GM21723 (cell line): ENCODE data around the gene PGA3.
"Not testable (repeated sequence)": the region's sequence is repeated elsewhere in the genome, so short reads cannot be mapped to it uniquely, and the experiment has no call there.

Source experiments
- ATAC-seq: cut with Tn5 transposase; IDR thresholded peaks from one replicate; pipeline ENCODE4 v1.9.1; 2021; ENCODE audit warnings: mild to moderate bottlenecking, moderate library complexity; ENCODE audit not compliant: unreplicated experiment

PGA3 gene

DNA sequence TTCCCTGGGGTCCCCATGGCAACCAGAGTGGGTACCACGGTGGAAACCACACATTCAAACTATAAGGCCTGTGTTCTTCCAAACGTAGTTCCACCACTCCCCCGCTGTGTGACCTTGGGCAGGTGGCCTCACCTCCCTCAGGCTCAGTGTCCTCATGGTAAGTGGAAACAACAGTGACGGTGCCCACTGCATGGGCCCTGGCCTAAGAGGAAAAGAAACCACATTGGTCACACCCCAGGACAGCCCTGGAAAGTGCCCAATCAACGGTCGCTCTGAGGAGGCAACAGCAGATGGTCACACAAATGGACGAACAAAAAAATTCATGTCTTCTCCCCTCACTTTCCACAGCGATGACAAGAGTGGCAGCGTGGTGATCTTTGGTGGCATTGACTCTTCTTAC is 44.8 kb downstream of the PGA3 start:
- ATAC-seq: not testable (repeated sequence)

DNA sequence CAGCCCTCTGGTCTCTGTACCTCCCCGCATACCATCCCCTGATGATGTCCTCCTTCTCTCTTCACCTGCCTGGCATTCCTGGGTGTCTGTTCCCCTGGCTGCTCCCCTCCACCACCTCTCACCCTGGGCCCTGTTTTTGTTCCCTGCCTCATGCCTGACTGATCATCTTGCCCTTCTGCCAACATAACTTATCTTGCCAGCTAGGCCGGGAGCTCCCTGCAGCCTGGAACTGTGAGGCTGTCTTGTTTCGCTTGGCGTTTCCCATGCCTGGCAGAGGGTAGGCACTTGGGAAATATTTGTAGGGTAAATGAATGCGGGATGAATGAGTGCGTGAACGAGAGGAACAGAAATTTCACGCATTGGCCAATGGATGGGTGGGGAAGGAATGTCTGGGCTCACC is 45.9 kb downstream of the PGA3 start:
- not testable (repeated sequence) for ATAC-seq

DNA sequence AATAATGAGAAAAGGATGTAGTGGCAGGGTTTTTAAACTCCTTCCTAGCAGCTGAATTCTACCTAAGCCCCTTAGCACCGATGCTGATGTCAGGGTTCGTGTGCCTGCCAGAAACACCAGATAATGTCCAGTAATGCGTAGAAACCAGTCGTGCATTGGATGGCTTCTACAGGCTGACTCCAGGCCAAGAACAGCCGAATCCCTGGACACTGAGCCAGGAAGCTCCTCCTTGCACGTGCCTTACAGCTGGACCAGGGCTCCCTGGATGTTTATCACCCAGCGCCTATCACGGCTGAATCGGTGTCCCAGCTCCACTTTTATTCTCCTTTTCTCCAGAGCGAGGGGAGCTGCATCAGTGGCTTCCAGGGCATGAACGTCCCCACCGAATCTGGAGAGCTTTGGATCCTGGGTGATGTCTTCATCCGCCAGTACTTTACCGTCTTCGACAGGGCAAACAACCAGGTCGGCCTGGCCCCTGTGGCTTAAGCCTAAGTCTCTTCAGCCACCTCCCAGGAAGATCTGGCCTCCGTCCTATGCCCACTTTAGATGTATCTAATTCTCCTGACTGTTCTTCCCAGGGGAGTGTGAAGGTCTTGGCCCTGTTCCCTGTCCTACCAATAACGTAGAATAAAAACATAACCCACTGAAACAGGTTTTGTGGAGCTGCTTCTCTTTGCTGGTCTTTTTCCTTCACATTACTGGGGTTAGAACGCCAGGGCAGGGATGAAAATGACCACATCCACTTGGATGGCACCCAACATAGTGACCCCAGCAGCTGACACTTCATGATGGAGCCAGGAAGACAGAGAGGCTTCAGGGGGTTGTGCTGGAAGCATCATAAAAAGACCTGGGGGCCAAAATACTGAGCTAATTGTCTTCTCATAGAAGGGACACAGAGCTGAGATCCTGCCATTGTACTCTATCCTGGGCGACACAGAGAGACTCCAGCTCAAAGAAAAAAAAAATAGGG is 47.8 kb downstream of the PGA3 start:
- not testable (repeated sequence) for ATAC-seq

DNA sequence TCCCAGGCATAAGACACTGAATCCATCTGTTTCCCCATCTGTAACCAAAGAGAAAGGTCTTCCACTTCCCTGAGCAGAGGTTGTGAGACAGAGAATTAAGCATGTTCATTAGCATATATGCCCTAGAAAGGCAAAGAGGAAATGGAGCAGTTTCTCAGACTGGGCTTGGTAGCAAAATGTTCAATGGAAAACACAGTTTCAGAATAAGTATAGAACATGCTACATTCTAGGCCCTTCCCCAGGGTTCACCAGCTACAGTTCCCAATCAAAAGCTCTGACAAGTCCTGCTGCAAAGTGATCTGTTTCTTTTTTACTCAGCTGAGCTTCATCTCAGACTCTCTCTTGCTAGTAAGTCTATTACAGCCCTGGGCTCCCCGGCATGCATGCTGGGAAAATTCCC is 49.0 kb downstream of the PGA3 start:
- ATAC-seq: not testable (repeated sequence)

DNA sequence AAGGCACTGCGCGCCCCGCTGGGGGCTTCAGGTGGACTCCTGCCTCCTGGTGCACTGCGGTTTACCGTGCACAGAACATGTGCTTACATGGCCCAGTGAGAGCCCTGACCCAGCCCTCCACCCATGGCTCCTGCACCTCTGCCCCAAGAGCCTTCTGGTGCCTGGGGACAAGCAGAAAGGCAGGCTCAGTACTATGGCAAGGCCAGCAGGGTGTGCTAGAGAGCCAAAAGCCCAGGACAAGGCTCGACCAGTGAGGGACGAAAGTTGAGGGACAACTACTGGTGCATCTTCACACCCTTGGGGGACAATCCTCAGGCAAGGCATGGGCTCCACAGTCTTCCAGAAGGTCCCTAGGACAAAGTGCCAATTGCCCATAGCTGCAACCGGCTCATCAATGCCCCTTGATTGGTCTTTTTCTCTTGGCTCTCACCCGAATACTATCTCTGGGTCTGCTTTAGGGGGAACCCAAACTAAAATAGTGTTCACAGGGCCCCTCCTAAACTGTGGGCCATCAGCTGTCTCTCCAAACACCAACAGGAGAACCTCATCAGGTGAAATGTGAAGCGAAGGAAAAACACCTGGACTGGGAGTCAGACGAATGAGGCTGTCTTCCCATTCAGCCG is 51.2 kb downstream of the PGA3 start:
- ATAC-seq: no peak

DNA sequence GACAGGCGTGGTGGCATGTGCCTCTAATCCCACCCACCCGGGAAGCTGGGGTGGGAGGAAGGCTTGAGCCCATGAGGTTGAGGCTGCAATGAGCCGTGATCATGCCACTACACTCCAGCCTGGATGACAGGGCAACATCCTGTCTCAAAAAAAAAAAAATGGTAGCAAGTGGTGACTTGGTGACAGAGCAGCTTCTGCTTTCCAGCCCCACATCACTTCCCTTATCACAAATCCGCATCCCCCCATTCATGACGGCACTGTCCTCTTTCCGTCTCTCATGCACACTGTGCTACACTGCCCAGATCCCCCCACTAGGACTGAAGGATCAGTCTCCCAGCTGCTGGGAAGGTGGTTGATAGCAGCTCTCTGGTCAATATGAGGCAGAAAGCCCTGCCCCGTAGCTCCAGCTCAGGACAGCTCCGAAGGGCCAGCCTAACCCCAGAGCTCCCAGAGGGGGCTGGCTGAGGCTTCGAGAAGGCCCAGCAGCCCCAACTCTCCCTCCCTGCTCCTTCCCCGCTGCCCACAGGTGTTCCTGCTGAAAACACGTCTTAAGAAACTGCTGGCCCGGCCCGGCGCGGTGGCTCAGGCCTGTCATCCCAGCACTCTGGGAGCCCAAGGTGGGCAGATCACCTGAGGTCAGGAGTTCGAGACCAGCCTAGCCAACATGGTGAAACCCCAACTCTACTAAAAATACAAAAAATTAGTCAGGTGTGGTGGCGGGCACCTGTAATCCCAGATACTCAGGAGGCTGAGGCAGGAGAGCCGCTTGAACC is 53.6 kb downstream of the PGA3 start:
- ATAC-seq: no peak

DNA sequence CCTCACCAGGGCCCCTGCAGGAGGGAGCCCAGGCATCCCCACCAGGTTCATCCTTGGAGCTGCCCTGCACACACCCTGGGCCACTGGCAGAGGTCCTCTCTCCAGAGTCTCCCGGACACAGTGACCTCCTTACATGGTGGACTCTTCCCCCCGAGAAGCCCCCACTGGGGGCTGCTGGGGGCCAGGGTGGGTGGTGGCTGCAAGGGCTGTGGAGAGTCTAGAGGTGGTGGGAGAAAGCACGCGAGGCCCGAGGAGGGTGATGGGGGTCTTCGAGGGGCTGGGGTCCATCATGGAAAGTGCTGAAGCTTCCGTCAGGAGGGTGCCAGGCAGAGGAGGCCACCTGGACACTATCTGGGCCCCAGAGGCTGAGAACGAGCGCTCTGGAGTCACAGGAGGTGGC is 55.2 kb downstream of the PGA3 start:
- no peak for ATAC-seq

DNA sequence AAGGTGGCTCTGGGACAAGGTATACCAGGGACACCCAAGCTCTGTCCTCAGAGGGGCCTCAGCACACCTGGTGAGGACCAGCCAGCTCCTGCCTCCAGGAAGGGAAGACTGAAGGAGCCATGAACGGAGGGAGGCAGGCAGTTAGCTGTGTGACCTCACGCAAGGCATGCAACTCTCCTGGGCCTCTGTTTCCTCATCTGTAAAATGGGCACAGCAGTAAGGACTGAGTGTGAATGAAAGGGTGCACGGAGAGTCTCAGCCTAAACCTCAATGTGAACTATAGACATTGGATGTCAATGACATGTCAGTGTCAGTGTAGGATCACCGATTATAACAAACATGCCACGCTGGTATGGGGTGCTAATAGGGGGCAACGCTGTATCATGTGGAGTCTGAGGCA is 56.0 kb downstream of the PGA3 start:
- no peak for ATAC-seq
